Liver (tissue), 9 donors: ENCODE results near the gene KIRREL3. TPM values are rescaled to one million over a fixed set of nuclear protein-coding genes. Genes with fewer than 3 reads are reported as not detected.

ENCODE experiments used
- DNase-seq: peaks from one replicate; pipeline ENCODE4 v3.0.0-alpha.2; 2017; ENCODE audit warnings: low spot score
- H3K27ac ChIP-seq, 2 donors: one replicate each; pipeline ENCODE4 v1.7.0; 2013; ENCODE audit warnings: inconsistent platforms in 2 of 2, low read length in 2 of 2, control low read depth in 1 of 2, low read depth in 1 of 2, mild to moderate bottlenecking in 1 of 2
- H3K27me3 ChIP-seq, 4 donors: one replicate each; pipeline versions ENCODE4 v1.6.1 to v1.7.0; 2013; ENCODE audit warnings: low read length in 3 of 4, inconsistent platforms in 1 of 4, mild to moderate bottlenecking in 1 of 4, moderate library complexity in 1 of 4; ENCODE audit not compliant: control insufficient read depth in 4 of 4, insufficient read depth in 4 of 4
- H3K36me3 ChIP-seq, 4 donors: one replicate each; pipeline versions ENCODE4 v1.6.1 to v1.7.0; 2013; ENCODE audit warnings: low read length in 3 of 4, mild to moderate bottlenecking in 3 of 4, low read depth in 1 of 4, moderate library complexity in 1 of 4; ENCODE audit not compliant: control insufficient read depth in 4 of 4, insufficient read depth in 3 of 4
- H3K4me1 ChIP-seq, 4 donors: one replicate each; pipeline versions ENCODE4 v1.6.1 to v1.7.0; 2013; ENCODE audit warnings: low read length in 3 of 4, mild to moderate bottlenecking in 3 of 4, moderate library complexity in 1 of 4; ENCODE audit not compliant: control insufficient read depth in 4 of 4, insufficient read depth in 4 of 4
- H3K4me3 ChIP-seq, 3 donors: one replicate each; pipeline versions ENCODE4 v1.6.1 to v1.7.0; 2013; ENCODE audit warnings: low read length in 3 of 3, control low read depth in 1 of 3, low read depth in 1 of 3, mild to moderate bottlenecking in 1 of 3
- H3K9ac ChIP-seq, 2 donors: one replicate each; pipeline ENCODE4 v1.7.0; 2013; ENCODE audit warnings: low read length in 2 of 2, mild to moderate bottlenecking in 2 of 2, moderate library complexity in 2 of 2, control low read depth in 1 of 2, low read depth in 1 of 2
- H3K9me3 ChIP-seq, 4 donors: one replicate each; pipeline versions ENCODE4 v1.6.1 to v1.7.0; 2013; ENCODE audit warnings: low read length in 3 of 4; ENCODE audit not compliant: control insufficient read depth in 4 of 4
- ATF3 ChIP-seq: IDR thresholded peaks from 2 replicates; pipeline ENCODE4 v1.6.1; 2016; ENCODE audit warnings: antibody characterized with exemption
- EGR1 ChIP-seq, 2 donors: IDR thresholded peaks; 2 replicates each; pipeline ENCODE4 v1.6.1; 2016 to 2018; ENCODE audit warnings: antibody characterized with exemption in 2 of 2, low read depth in 2 of 2
- FOXA1 ChIP-seq: IDR thresholded peaks from 2 replicates; pipeline ENCODE4 v1.6.1; 2016; ENCODE audit warnings: antibody characterized with exemption
- FOXA2 ChIP-seq: IDR thresholded peaks from 2 replicates; pipeline ENCODE4 v1.6.1; 2016; ENCODE audit warnings: antibody characterized with exemption
- GABPA ChIP-seq, 2 donors: IDR thresholded peaks in 1 of 2; conservative IDR thresholded peaks in 1 of 2; 2 replicates each; pipeline ENCODE4 v1.6.1; 2016; ENCODE audit warnings: antibody characterized with exemption in 2 of 2, mild to moderate bottlenecking in 1 of 2, moderate library complexity in 1 of 2
- HNF4A ChIP-seq, 2 donors: conservative IDR thresholded peaks; 2 replicates each; pipeline ENCODE4 v1.6.1; 2016; ENCODE audit warnings: antibody characterized with exemption in 2 of 2, mild to moderate bottlenecking in 2 of 2
- HNF4G ChIP-seq: IDR thresholded peaks from 2 replicates; pipeline ENCODE4 v1.6.1; 2016; ENCODE audit warnings: antibody characterized with exemption
- JUND ChIP-seq, 2 donors: IDR thresholded peaks; 2 replicates each; pipeline ENCODE4 v1.6.1; 2016; ENCODE audit warnings: antibody characterized with exemption in 2 of 2
- NR2F2 ChIP-seq: IDR thresholded peaks from 2 replicates; pipeline ENCODE4 v1.6.1; 2016; ENCODE audit warnings: antibody characterized with exemption
- RAD21 ChIP-seq, 2 donors: IDR thresholded peaks; 2 replicates each; pipeline ENCODE4 v1.6.1; 2016; ENCODE audit warnings: antibody characterized with exemption in 2 of 2, mild to moderate bottlenecking in 2 of 2
- RXRA ChIP-seq, 2 donors: IDR thresholded peaks; 2 replicates each; pipeline ENCODE4 v1.6.1; 2017 to 2018; ENCODE audit warnings: antibody characterized with exemption in 2 of 2, mild to moderate bottlenecking in 1 of 2
- SP1 ChIP-seq: IDR thresholded peaks from 2 replicates; pipeline ENCODE4 v1.6.1; 2018; ENCODE audit warnings: antibody characterized with exemption, mild to moderate bottlenecking
- TAF1 ChIP-seq: conservative IDR thresholded peaks from 2 replicates; pipeline ENCODE4 v1.6.1; 2016; ENCODE audit warnings: antibody characterized with exemption, mild to moderate bottlenecking
- YY1 ChIP-seq: IDR thresholded peaks from 2 replicates; pipeline ENCODE4 v1.6.1; 2016; ENCODE audit warnings: antibody characterized with exemption, mild to moderate bottlenecking
- WGBS: extraction: QIAGEN DNeasy Blood & Tissue Kit; methylation state at CpG from one replicate; pipeline ENCODE4 v1.1.7; 2013; 5-methylcytosine and 5-hydroxymethylcytosine counted together
- polyA plus RNA-seq, 2 donors: library from polyadenylated mRNA; stranded (reverse) in 1 of 2; unstranded in 1 of 2; fragments of 200-250 nt in 1 of 2; fragments of >200 nt in 1 of 2; fragmentation: Nextera tagmentation in 1 of 2; extraction: Ambion mirVana in 1 of 2; gene quantifications; one replicate each; pipeline versions ENCODE4 v1.2.1 to v1.2.3, GENCODE V29; 2013 to 2015
- total RNA-seq, 2 donors: library from RNA; depleted of rRNA; stranded (reverse); fragments of >200 nt; gene quantifications; one replicate each; pipeline ENCODE4 v1.2.3, GENCODE V29; 2014
- TF ChIP-seq, protein P1 (sequence below): fragments of 150-350 bp; IDR thresholded peaks from 2 replicates; pipeline ENCODE4 v1.5.1; 2017; ENCODE audit warnings: improper control_type of control experiment, low read depth, low read length; ENCODE audit not compliant: missing input control
- TF ChIP-seq, protein P2 (sequence below): IDR thresholded peaks from 2 replicates; pipeline ENCODE4 v1.6.1; 2016; ENCODE audit warnings: antibody characterized with exemption
- TF ChIP-seq, protein P3 (sequence below): IDR thresholded peaks from 2 replicates; pipeline ENCODE4 v1.6.1; 2016; ENCODE audit warnings: antibody characterized with exemption, mild to moderate bottlenecking
- TF ChIP-seq, protein P4 (sequence below): IDR thresholded peaks from 2 replicates; pipeline ENCODE4 v1.6.1; 2016; ENCODE audit warnings: antibody characterized with exemption
- donor health status: healthy.
- donor health status: healthy.
- donor health status: healthy.
- donor health status: healthy.
- donor health status: healthy.

The KIRREL3 gene
- total and polyA plus RNA-seq, 4 donors, result 0.03 to 0.29 (median 0.08) TPM; not detected in 1

DNA sequence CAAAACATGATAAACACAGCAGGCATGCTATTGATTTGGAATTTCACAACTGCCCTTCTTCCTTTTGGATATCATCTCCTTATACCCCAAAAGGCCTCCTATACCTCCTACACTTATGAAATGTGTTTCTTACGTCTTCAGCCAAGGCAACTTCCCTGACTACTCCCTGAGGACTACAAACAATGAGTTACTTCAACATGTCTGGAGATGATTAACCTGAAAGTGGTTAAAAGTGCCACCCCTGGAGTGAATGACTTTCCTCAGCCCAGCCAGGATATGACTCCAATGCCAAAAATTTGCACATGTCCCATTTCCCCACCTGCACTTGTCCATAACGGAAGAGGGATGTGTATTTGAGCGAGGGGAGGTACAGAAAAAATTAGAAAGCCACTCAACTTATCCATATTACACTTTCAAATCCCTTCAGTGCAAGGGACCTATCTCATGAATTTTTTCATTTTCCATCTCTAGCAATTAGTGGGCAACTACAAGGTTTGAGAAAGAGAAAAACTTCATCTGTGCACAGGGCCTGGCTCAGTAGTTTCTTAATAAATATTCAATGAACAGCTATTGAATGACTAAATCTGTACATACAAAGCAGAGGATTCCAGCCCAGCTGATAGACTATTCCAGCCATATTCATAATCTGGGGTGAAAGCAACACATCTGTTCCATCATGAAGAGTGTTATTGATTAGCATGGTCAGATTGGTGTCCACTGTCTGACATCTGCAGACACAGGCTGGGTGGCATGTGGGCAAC, 36.8 kb downstream of the KIRREL3 start:
- H3K4me1 ChIP-seq, result no peaks in the 10 kb centered on the region
- H3K27ac ChIP-seq, result no peak overlapping the region
- DNase-seq, result no peak
- no peaks in the 10 kb centered on the region for H3K36me3 ChIP-seq
- no peak overlapping the region for H3K4me3 ChIP-seq
- H3K27me3 ChIP-seq, result peaks cover 0 to 4% (median 0%) of the 10 kb centered on the region in 4 donors
- WGBS, result 71% methylated on average over 3 of the region's 3 CpGs
- H3K9me3 ChIP-seq, result no peaks in the 10 kb centered on the region
- no peak overlapping the region for H3K9ac ChIP-seq
- TF ChIP-seq, protein P1, sequence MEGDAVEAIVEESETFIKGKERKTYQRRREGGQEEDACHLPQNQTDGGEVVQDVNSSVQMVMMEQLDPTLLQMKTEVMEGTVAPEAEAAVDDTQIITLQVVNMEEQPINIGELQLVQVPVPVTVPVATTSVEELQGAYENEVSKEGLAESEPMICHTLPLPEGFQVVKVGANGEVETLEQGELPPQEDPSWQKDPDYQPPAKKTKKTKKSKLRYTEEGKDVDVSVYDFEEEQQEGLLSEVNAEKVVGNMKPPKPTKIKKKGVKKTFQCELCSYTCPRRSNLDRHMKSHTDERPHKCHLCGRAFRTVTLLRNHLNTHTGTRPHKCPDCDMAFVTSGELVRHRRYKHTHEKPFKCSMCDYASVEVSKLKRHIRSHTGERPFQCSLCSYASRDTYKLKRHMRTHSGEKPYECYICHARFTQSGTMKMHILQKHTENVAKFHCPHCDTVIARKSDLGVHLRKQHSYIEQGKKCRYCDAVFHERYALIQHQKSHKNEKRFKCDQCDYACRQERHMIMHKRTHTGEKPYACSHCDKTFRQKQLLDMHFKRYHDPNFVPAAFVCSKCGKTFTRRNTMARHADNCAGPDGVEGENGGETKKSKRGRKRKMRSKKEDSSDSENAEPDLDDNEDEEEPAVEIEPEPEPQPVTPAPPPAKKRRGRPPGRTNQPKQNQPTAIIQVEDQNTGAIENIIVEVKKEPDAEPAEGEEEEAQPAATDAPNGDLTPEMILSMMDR, result no peak
- no peak for TF ChIP-seq RAD21 (IDR thresholded peaks at IDR 0.05)
- TF ChIP-seq RXRA (IDR thresholded peaks at IDR 0.05), result no peak
- TF ChIP-seq EGR1 (IDR thresholded peaks at IDR 0.05; ENCODE audit: low read depth in 2 of 2), result no peak
- TF ChIP-seq, protein P2, sequence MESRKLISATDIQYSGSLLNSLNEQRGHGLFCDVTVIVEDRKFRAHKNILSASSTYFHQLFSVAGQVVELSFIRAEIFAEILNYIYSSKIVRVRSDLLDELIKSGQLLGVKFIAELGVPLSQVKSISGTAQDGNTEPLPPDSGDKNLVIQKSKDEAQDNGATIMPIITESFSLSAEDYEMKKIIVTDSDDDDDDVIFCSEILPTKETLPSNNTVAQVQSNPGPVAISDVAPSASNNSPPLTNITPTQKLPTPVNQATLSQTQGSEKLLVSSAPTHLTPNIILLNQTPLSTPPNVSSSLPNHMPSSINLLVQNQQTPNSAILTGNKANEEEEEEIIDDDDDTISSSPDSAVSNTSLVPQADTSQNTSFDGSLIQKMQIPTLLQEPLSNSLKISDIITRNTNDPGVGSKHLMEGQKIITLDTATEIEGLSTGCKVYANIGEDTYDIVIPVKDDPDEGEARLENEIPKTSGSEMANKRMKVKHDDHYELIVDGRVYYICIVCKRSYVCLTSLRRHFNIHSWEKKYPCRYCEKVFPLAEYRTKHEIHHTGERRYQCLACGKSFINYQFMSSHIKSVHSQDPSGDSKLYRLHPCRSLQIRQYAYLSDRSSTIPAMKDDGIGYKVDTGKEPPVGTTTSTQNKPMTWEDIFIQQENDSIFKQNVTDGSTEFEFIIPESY, result no peak
- TF ChIP-seq YY1, result no peak

GRCh38 chr11:126963115-126963514, 37.5 kb downstream of the KIRREL3 start:
- Histone ChIP-seq H3K4me3 (no peak overlapping the region), H3K9me3 (no peaks in the 10 kb centered on the region), H3K4me1 (no peaks in the 10 kb centered on the region), H3K36me3 (no peaks in the 10 kb centered on the region), H3K9ac (no peak overlapping the region), H3K27me3 (no peaks in the 10 kb centered on the region), H3K27ac (no peak overlapping the region)
- DNase-seq, result no peak
- TF ChIP-seq FOXA2 (no peak), YY1 (no peak), HNF4G (no peak), ATF3 (no peak), FOXA1 (no peak), NR2F2 (no peak), RXRA (IDR thresholded peaks at IDR 0.05) (no peak), TAF1 (no peak), SP1 (no peak), RAD21 (IDR thresholded peaks at IDR 0.05) (no peak), EGR1 (IDR thresholded peaks at IDR 0.05; ENCODE audit: low read depth in 2 of 2) (no peak), HNF4A (conservative IDR thresholded peaks at IDR 0.05) (no peak), JUND (IDR thresholded peaks at IDR 0.05) (no peak), GABPA (IDR thresholded peaks at IDR 0.05 in 1 of 2, conservative IDR thresholded peaks at IDR 0.05 in 1 of 2) (no peak)
- TF ChIP-seq, protein P2, result no peak
- TF ChIP-seq, protein P3, sequence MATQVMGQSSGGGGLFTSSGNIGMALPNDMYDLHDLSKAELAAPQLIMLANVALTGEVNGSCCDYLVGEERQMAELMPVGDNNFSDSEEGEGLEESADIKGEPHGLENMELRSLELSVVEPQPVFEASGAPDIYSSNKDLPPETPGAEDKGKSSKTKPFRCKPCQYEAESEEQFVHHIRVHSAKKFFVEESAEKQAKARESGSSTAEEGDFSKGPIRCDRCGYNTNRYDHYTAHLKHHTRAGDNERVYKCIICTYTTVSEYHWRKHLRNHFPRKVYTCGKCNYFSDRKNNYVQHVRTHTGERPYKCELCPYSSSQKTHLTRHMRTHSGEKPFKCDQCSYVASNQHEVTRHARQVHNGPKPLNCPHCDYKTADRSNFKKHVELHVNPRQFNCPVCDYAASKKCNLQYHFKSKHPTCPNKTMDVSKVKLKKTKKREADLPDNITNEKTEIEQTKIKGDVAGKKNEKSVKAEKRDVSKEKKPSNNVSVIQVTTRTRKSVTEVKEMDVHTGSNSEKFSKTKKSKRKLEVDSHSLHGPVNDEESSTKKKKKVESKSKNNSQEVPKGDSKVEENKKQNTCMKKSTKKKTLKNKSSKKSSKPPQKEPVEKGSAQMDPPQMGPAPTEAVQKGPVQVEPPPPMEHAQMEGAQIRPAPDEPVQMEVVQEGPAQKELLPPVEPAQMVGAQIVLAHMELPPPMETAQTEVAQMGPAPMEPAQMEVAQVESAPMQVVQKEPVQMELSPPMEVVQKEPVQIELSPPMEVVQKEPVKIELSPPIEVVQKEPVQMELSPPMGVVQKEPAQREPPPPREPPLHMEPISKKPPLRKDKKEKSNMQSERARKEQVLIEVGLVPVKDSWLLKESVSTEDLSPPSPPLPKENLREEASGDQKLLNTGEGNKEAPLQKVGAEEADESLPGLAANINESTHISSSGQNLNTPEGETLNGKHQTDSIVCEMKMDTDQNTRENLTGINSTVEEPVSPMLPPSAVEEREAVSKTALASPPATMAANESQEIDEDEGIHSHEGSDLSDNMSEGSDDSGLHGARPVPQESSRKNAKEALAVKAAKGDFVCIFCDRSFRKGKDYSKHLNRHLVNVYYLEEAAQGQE, result no peak
- TF ChIP-seq, protein P1, result no peak
- TF ChIP-seq, protein P4, sequence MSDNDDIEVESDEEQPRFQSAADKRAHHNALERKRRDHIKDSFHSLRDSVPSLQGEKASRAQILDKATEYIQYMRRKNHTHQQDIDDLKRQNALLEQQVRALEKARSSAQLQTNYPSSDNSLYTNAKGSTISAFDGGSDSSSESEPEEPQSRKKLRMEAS, result no peak
- 59% methylated on average over 1 of the region's 1 CpG for WGBS
